ENCODE data around the gene PPP5C. TPM values are rescaled to one million over a fixed set of nuclear protein-coding genes. Genes with fewer than 3 reads are reported as not detected.
A peak's percentile ranks its signal among the peaks of the same experiment; 100 is the strongest.

PPP5C gene
- total and polyA plus RNA-seq, 2 of the 13 experiments (the other 11 are each of a cell fraction or from before 2014, with no cell fraction given) = 41.6 to 67.9 TPM

DNA sequence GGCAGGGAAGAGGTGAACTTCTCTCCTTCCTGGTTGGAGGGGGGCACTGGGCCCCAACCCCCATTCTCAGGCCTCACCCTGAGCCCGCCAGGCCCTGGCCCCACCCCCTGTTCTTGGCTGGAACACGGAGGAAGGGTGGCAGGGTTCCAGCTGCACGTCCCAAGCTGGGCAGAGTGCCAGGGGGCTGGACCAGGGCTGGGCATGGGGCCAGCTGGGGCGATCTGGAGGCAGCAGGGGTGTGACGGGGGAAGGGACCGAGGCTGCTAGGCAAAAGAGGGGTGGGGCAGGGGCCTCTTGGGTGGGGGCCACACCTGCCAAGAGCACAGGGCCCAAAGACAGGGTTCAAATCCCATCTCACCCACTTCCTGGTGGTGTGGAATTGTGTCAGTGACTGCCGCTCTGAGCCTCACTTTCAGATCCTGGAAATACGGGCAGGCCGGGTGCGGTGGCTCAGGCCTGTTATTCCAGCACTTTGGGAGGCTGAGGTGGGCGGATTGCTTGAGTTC, 47.8 kb upstream of the PPP5C start (continued):
- TF ChIP-seq, protein P1, sequence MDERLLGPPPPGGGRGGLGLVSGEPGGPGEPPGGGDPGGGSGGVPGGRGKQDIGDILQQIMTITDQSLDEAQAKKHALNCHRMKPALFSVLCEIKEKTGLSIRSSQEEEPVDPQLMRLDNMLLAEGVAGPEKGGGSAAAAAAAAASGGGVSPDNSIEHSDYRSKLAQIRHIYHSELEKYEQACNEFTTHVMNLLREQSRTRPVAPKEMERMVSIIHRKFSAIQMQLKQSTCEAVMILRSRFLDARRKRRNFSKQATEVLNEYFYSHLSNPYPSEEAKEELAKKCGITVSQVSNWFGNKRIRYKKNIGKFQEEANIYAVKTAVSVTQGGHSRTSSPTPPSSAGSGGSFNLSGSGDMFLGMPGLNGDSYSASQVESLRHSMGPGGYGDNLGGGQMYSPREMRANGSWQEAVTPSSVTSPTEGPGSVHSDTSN (CRISPR knock-in tag; IDR thresholded peaks at IDR 0.05) = no peak
- peak; percentile 21 for TF ChIP-seq HNRNPK (IDR thresholded peaks at IDR 0.05; ENCODE audit: low read depth, low read length, poor library complexity, severe bottlenecking)
- no peak for TF ChIP-seq KDM4B (CRISPR knock-in tag; IDR thresholded peaks at IDR 0.05)
- TF ChIP-seq, protein P2, sequence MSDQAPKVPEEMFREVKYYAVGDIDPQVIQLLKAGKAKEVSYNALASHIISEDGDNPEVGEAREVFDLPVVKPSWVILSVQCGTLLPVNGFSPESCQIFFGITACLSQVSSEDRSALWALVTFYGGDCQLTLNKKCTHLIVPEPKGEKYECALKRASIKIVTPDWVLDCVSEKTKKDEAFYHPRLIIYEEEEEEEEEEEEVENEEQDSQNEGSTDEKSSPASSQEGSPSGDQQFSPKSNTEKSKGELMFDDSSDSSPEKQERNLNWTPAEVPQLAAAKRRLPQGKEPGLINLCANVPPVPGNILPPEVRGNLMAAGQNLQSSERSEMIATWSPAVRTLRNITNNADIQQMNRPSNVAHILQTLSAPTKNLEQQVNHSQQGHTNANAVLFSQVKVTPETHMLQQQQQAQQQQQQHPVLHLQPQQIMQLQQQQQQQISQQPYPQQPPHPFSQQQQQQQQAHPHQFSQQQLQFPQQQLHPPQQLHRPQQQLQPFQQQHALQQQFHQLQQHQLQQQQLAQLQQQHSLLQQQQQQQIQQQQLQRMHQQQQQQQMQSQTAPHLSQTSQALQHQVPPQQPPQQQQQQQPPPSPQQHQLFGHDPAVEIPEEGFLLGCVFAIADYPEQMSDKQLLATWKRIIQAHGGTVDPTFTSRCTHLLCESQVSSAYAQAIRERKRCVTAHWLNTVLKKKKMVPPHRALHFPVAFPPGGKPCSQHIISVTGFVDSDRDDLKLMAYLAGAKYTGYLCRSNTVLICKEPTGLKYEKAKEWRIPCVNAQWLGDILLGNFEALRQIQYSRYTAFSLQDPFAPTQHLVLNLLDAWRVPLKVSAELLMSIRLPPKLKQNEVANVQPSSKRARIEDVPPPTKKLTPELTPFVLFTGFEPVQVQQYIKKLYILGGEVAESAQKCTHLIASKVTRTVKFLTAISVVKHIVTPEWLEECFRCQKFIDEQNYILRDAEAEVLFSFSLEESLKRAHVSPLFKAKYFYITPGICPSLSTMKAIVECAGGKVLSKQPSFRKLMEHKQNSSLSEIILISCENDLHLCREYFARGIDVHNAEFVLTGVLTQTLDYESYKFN (CRISPR knock-in tag; conservative IDR thresholded peaks at IDR 0.05) = peak; percentile 50
- TF ChIP-seq, protein P3, sequence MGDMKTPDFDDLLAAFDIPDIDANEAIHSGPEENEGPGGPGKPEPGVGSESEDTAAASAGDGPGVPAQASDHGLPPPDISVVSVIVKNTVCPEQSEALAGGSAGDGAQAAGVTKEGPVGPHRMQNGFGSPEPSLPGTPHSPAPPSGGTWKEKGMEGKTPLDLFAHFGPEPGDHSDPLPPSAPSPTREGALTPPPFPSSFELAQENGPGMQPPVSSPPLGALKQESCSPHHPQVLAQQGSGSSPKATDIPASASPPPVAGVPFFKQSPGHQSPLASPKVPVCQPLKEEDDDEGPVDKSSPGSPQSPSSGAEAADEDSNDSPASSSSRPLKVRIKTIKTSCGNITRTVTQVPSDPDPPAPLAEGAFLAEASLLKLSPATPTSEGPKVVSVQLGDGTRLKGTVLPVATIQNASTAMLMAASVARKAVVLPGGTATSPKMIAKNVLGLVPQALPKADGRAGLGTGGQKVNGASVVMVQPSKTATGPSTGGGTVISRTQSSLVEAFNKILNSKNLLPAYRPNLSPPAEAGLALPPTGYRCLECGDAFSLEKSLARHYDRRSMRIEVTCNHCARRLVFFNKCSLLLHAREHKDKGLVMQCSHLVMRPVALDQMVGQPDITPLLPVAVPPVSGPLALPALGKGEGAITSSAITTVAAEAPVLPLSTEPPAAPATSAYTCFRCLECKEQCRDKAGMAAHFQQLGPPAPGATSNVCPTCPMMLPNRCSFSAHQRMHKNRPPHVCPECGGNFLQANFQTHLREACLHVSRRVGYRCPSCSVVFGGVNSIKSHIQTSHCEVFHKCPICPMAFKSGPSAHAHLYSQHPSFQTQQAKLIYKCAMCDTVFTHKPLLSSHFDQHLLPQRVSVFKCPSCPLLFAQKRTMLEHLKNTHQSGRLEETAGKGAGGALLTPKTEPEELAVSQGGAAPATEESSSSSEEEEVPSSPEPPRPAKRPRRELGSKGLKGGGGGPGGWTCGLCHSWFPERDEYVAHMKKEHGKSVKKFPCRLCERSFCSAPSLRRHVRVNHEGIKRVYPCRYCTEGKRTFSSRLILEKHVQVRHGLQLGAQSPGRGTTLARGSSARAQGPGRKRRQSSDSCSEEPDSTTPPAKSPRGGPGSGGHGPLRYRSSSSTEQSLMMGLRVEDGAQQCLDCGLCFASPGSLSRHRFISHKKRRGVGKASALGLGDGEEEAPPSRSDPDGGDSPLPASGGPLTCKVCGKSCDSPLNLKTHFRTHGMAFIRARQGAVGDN (CRISPR knock-in tag; IDR thresholded peaks at IDR 0.05) = peak; percentile 57
- TF ChIP-seq MAF1 (CRISPR knock-in tag; IDR thresholded peaks at IDR 0.05; ENCODE audit: borderline replicate concordance) = no peak
- 0 out of 2 replicates have a peak, but pooled peaks have one; percentile 20 for TF ChIP-seq ZNF350 (CRISPR knock-in tag; IDR thresholded peaks at IDR 0.05; ENCODE audit: borderline replicate concordance, low read depth)
- TF ChIP-seq ZNF546 (CRISPR knock-in tag; conservative IDR thresholded peaks at IDR 0.05) = no peak
- TF ChIP-seq ZKSCAN5 (CRISPR knock-in tag; IDR thresholded peaks at IDR 0.05) = no peak
- no peak for TF ChIP-seq ZEB1 (IDR thresholded peaks at IDR 0.05; ENCODE audit: insufficient replicate concordance, low read depth)
- TF ChIP-seq, protein P4, sequence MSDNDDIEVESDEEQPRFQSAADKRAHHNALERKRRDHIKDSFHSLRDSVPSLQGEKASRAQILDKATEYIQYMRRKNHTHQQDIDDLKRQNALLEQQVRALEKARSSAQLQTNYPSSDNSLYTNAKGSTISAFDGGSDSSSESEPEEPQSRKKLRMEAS (IDR thresholded peaks at IDR 0.05) = peak; percentile 45; the same call in 1 of the 2 replicates
- no peak for TF ChIP-seq ATF3 (CRISPR knock-in tag; IDR thresholded peaks at IDR 0.05)
- 0 out of 2 replicates have a peak, but pooled peaks have one; percentile 19 for TF ChIP-seq ELF1 (CRISPR knock-in tag; IDR thresholded peaks at IDR 0.05)
- no peak for TF ChIP-seq ELF4 (CRISPR knock-in tag; IDR thresholded peaks at IDR 0.05; ENCODE audit: borderline replicate concordance)
- peak; percentile 69; the same call in 1 of the 2 replicates for TF ChIP-seq SP5 (CRISPR knock-in tag; IDR thresholded peaks at IDR 0.05; ENCODE audit: borderline replicate concordance, low read depth)
- TF ChIP-seq ZNF24 (IDR thresholded peaks at IDR 0.05) = no peak
- TF ChIP-seq ZNF17 (CRISPR knock-in tag; IDR thresholded peaks at IDR 0.05) = no peak
- no peak for TF ChIP-seq ZNF740 (CRISPR knock-in tag; IDR thresholded peaks at IDR 0.05)
- no peak for TF ChIP-seq ZNF225 (CRISPR knock-in tag; IDR thresholded peaks at IDR 0.05)
- TF ChIP-seq ZNF329 (CRISPR knock-in tag; IDR thresholded peaks at IDR 0.05; ENCODE audit: low read depth) = no peak
- TF ChIP-seq CBX1 (IDR thresholded peaks at IDR 0.05; ENCODE audit: low read depth) = no peak
